ENCODE data around the gene ZNF710.

The ZNF710 gene

DNA sequence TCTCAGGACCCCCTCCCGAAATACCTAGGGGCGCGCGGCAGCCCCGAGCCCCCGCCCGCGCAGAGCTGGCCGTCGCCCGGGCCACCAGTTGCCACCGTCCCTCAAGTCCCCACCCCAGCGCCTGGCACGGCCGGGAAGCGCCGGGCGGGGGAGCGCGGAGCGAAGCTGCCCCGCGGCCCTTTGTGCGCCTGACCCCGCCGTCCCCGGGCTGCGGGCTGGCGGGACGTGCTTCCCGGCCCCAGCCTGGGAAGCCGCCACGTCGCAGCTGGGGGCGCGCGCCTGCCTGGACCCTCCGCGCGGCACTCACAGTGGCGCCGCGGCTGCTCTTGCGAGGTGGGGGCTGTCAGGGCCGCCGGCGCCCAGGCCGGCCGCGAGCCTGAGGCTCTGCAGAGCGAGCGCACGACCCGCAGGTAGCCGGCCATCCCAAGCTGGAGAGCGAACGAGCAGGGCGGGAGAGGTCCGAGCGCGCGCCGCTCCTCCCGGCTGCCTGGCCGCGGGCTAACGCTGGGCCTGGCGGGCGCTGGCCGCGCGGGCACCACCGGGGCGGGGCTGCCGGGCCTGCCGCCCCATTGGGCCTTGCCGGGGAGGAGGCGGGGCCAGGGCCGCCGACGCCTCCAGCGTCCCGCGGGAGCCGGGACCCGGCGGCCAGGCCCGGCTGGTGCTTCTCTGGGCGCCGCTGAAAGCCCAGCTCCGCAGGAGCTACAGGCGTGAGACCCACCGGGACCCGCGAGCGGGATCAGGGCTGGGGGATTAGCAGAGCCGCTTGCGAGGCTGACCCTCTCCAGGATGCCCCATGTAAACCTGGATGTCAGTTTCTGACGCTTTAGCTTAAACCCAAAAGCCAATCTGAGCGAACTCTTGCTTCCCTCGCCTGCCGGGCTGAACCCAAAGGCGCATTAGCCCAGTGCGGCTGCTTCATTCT is 101.1 kb downstream of the ZNF710 start, which contains the start of gene IDH2:
Gene IDH2 (minus strand): TSS at position 500 of the 922 bp plus-strand sequence. CDS start 78 bp downstream, at position 422.
- TF ChIP-seq, protein P1, sequence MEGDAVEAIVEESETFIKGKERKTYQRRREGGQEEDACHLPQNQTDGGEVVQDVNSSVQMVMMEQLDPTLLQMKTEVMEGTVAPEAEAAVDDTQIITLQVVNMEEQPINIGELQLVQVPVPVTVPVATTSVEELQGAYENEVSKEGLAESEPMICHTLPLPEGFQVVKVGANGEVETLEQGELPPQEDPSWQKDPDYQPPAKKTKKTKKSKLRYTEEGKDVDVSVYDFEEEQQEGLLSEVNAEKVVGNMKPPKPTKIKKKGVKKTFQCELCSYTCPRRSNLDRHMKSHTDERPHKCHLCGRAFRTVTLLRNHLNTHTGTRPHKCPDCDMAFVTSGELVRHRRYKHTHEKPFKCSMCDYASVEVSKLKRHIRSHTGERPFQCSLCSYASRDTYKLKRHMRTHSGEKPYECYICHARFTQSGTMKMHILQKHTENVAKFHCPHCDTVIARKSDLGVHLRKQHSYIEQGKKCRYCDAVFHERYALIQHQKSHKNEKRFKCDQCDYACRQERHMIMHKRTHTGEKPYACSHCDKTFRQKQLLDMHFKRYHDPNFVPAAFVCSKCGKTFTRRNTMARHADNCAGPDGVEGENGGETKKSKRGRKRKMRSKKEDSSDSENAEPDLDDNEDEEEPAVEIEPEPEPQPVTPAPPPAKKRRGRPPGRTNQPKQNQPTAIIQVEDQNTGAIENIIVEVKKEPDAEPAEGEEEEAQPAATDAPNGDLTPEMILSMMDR (conservative IDR thresholded peaks at IDR 0.05; ENCODE audit: low read length): no peak
- no peak for TF ChIP-seq EZH2phosphoT487 (IDR thresholded peaks at IDR 0.05; ENCODE audit: borderline replicate concordance)
- Histone ChIP-seq H3K9me2 (replicated peaks; ENCODE audit: low read depth, low read length) (no peaks in the 10 kb centered on the region), H2AFZ (ENCODE audit: low read length) (peak within 1 kb of the TSS; percentile 90), H4K20me1 (ENCODE audit: insufficient read depth, low read length, poor library complexity, severe bottlenecking) (peaks cover 28% of the 10 kb centered on the region), H3K9ac (ENCODE audit: low read depth, low read length, poor library complexity, severe bottlenecking) (peak within 1 kb of the TSS; percentile 94), H3K9me3 (ENCODE audit: insufficient read depth, low read depth, low read length) (no peaks in the 10 kb centered on the region), H3K4me1 (ENCODE audit: insufficient read depth, low read length, poor library complexity, severe bottlenecking) (peaks cover 40% of the 10 kb centered on the region), H3K79me2 (ENCODE audit: insufficient read depth, low read length) (peaks cover 47% of the 10 kb centered on the region), H3K4me2 (ENCODE audit: low read depth, low read length, poor library complexity, severe bottlenecking) (peak within 1 kb of the TSS; percentile 94), H3K4me3 (ENCODE audit: low read length, poor library complexity, severe bottlenecking) (peak within 1 kb of the TSS; percentile 93), H3K36me3 (ENCODE audit: insufficient read depth, low read length) (no peaks in the 10 kb centered on the region), H3K27me3 (ENCODE audit: insufficient read depth, low read length, poor library complexity, severe bottlenecking) (no peaks in the 10 kb centered on the region), H3F3A (ENCODE audit: low read depth) (0 out of 2 replicates have a peak, but pooled peaks cover 3% of the 10 kb centered on the region)

DNA sequence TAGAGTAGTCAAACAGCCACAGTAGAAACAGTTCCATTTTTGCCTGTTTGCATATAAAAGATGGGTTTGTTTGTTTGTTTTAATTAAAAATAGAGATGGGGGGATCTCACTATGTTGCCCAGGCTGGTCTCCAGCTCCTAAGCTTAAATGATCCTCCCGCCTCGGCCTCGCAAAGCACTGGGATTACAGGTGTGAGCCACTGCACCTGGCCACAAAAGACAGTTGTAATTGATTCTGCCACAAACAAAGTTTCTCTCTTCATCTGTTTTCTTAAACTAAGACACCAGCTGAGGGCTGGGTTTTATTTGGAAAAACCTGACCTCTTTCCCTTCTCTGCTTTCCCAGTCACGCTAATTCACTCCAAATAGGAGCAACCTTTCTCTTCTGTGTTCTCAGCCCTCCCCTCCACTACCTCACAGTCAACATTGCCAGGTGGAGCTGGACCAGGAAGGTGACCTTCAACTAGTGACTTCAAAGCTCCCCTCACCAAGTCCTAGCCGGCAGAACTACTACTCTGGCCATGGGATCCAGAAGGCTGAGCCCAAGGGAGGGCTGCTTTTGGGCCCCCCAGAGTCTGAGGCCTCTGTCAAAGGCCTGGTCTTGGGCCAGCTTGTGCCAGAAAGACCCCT is 102.7 kb downstream of the ZNF710 start:
- H3K4me2 ChIP-seq (ENCODE audit: low read depth, low read length, poor library complexity, severe bottlenecking): no peak overlapping the region

DNA sequence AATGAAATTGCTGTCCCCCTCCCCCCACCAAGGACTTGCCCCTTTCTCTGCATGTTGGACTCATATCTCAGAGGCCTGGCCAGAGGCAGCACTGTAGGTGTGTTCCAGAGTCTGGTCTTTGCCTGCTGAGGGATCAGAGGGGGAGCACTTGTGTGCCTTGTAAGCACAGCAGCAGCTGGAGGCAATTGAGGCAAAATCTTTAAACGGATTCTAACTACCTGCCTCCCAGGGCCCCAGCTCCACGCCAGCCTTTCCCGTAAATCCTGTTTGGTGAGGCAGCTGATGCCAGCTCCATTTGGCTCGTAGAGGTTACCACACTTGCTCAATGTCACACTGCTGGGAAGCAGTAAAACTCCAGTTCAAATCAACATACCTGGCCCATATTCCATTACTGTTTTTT is 103.4 kb downstream of the ZNF710 start:
- Histone ChIP-seq H3K27me3 (ENCODE audit: insufficient read depth, low read length, poor library complexity, severe bottlenecking) (no peaks in the 10 kb centered on the region), H3K4me3 (ENCODE audit: low read length, poor library complexity, severe bottlenecking) (no peak overlapping the region), H3F3A (ENCODE audit: low read depth) (no peaks in the 10 kb centered on the region), H2AFZ (ENCODE audit: low read length) (no peak overlapping the region), H3K79me2 (ENCODE audit: insufficient read depth, low read length) (peaks cover 27% of the 10 kb centered on the region), H3K9me3 (ENCODE audit: insufficient read depth, low read depth, low read length) (no peaks in the 10 kb centered on the region), H3K36me3 (ENCODE audit: insufficient read depth, low read length) (no peaks in the 10 kb centered on the region), H3K9ac (ENCODE audit: low read depth, low read length, poor library complexity, severe bottlenecking) (no peak overlapping the region), H3K4me2 (ENCODE audit: low read depth, low read length, poor library complexity, severe bottlenecking) (no peak overlapping the region), H3K9me2 (replicated peaks; ENCODE audit: low read depth, low read length) (no peaks in the 10 kb centered on the region), H4K20me1 (ENCODE audit: insufficient read depth, low read length, poor library complexity, severe bottlenecking) (peaks cover 19% of the 10 kb centered on the region), H3K4me1 (ENCODE audit: insufficient read depth, low read length, poor library complexity, severe bottlenecking) (peaks cover 20% of the 10 kb centered on the region)
- TF ChIP-seq, protein P1 (conservative IDR thresholded peaks at IDR 0.05; ENCODE audit: low read length): no peak
- TF ChIP-seq EZH2phosphoT487 (IDR thresholded peaks at IDR 0.05; ENCODE audit: borderline replicate concordance): no peak

More for the DNA sequence above, 102.7 kb downstream of the ZNF710 start:
- no peak overlapping the region for H3K4me3 ChIP-seq (ENCODE audit: low read length, poor library complexity, severe bottlenecking)
- no peaks in the 10 kb centered on the region for H3K27me3 ChIP-seq (ENCODE audit: insufficient read depth, low read length, poor library complexity, severe bottlenecking)
- H3F3A ChIP-seq (ENCODE audit: low read depth): 0 out of 2 replicates have a peak, but pooled peaks cover 3% of the 10 kb centered on the region
- H2AFZ ChIP-seq (ENCODE audit: low read length): no peak overlapping the region
- H3K79me2 ChIP-seq (ENCODE audit: insufficient read depth, low read length): peaks cover 34% of the 10 kb centered on the region
- peaks cover 28% of the 10 kb centered on the region for H3K4me1 ChIP-seq (ENCODE audit: insufficient read depth, low read length, poor library complexity, severe bottlenecking)
- peaks cover 26% of the 10 kb centered on the region for H4K20me1 ChIP-seq (ENCODE audit: insufficient read depth, low read length, poor library complexity, severe bottlenecking)
- no peaks in the 10 kb centered on the region for H3K9me3 ChIP-seq (ENCODE audit: insufficient read depth, low read depth, low read length)
- no peaks in the 10 kb centered on the region for H3K9me2 ChIP-seq (replicated peaks; ENCODE audit: low read depth, low read length)
- H3K36me3 ChIP-seq (ENCODE audit: insufficient read depth, low read length): no peaks in the 10 kb centered on the region
- H3K9ac ChIP-seq (ENCODE audit: low read depth, low read length, poor library complexity, severe bottlenecking): no peak overlapping the region
- TF ChIP-seq EZH2phosphoT487 (IDR thresholded peaks at IDR 0.05; ENCODE audit: borderline replicate concordance): no peak
- TF ChIP-seq, protein P1 (conservative IDR thresholded peaks at IDR 0.05; ENCODE audit: low read length): no peak
